ENCODE data around the gene MAMLD1.

Gene MAMLD1

DNA sequence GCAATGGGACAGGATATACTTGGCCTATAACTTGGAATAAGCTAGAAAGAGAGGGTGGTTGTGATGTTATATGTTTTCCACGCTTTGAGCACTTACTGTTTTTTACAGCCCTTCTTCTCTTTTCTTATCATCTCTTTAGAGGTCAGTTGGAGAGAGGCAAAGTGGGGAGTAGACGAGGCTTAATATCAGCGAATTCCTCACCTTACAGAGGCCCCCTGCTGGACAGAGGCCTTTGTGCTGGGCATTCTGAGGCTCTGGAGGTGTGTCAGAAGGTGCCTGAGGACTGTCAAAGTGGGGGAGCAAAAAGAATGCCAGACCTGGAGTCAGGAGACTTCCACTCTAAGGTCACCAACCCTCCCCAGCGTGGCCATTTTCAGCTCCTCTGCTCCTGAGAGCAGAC lies 42.5 kb downstream of the MAMLD1 start:
- Mint-ChIP-seq H3K4me1 (no peaks in the 10 kb centered on the region), H3K9me3 (no peaks in the 10 kb centered on the region), H3K27ac (no peak overlapping the region), H3K36me3 (no peaks in the 10 kb centered on the region), H3K27me3 (peaks cover 0 to 5% of the 10 kb centered on the region in 2 donors), H3K4me3 (no peak overlapping the region)
- ATAC-seq (replicated peaks) (no peak), DNase-seq (no peak)

DNA sequence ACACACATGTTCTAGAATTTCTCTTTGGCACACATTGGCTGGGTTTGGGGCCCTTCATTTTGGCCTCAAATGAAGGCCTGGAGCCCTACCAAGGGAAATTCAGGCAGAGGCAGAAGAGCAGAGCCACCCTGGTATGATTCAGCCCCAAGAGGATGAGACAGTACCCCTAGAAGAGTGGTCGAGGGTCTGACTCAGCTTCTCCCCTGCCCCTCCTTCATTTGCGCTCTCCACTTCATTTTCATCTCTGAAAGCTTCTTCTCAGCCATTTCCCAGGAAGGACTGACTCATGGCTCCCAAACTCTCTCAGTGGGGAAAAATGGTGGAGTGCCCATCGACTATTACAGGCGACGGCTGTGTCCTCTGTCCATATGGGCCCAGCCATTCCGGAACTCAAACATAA lies 43.5 kb downstream of the MAMLD1 start:
- Mint-ChIP-seq H3K27me3 (peaks cover 0 to 5% of the 10 kb centered on the region in 2 donors), H3K9me3 (no peaks in the 10 kb centered on the region), H3K4me3 (no peak overlapping the region), H3K36me3 (no peaks in the 10 kb centered on the region), H3K4me1 (no peaks in the 10 kb centered on the region), H3K27ac (no peak overlapping the region)
- DNase-seq = no peak
- ATAC-seq (replicated peaks) = no peak

DNA sequence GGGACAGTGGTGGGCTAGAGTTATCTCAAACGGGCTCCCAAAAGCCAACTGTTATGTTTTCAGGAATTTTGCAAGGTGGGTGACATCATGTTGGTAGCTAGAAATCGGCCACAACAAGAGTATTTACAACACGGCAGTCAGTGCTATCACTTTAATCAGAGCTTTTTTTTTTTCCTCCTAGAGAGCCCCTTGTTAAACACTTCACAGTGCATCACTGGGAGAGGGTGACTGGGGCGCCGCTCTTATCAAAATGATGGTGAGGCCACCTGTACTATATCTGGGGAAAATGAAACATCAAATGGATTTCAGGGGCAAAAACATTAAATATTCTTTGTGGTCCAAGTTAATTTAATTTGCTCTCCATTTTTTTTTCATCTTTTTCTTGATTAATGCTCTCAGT lies 44.9 kb downstream of the MAMLD1 start:
- ATAC-seq (replicated peaks) (no peak), DNase-seq (no peak)
- H3K27ac Mint-ChIP-seq = no peak overlapping the region
- no peaks in the 10 kb centered on the region for H3K36me3 Mint-ChIP-seq
- H3K27me3 Mint-ChIP-seq = peaks cover 1 to 5% of the 10 kb centered on the region in 2 donors
- H3K4me1 Mint-ChIP-seq = no peaks in the 10 kb centered on the region
- no peaks in the 10 kb centered on the region for H3K9me3 Mint-ChIP-seq
- H3K4me3 Mint-ChIP-seq = no peak overlapping the region

DNA sequence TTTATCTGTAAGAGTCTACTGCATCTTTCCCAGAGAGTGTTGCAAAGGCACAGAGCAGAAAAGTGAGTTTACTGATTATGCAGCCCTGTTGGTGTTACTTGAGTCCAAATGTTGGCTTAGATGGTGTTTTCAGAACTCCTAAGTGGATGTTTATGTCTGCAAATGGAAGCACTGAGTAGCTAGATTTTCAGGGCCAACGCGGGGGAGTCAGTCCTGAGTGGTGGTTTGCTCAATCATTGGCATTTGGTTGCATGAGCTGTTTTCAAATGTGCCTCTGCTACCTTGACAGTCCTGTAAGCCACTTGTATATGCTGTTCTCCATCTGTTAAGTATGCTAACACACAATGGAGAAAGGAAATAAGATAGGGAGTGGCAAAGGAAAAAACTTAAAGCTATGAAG lies 45.4 kb downstream of the MAMLD1 start:
- no peak for DNase-seq
- ATAC-seq (replicated peaks) = no peak
- Mint-ChIP-seq H3K27me3 (peaks cover 3 to 5% of the 10 kb centered on the region in 2 donors), H3K27ac (no peak overlapping the region), H3K4me1 (no peaks in the 10 kb centered on the region), H3K4me3 (no peak overlapping the region), H3K36me3 (no peaks in the 10 kb centered on the region), H3K9me3 (no peaks in the 10 kb centered on the region)

DNA sequence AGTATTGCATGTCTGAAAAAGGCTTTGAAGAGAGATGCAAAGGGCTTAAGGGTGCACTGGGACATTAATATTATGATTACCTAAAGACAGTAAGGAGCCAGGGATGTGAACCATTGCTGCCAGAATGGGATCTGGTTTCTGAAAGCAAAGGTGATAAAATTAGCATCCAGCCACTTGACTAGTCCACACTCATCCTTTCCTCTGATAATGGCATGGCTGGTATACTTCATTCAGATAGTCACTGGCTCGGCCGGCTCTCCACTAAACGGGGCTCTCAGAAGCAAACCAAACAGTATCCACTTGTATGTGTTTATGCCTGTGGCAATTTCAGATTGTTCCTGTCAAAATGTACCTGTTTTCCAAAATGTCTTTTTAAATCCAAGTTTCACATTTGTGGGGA lies 46.4 kb downstream of the MAMLD1 start:
- no peak for DNase-seq
- ATAC-seq (replicated peaks) = no peak
- H3K27me3 Mint-ChIP-seq = peaks cover 0 to 9% of the 10 kb centered on the region in 2 donors
- no peak overlapping the region for H3K4me3 Mint-ChIP-seq
- H3K9me3 Mint-ChIP-seq = no peaks in the 10 kb centered on the region
- no peaks in the 10 kb centered on the region for H3K4me1 Mint-ChIP-seq
- no peak overlapping the region for H3K27ac Mint-ChIP-seq
- no peaks in the 10 kb centered on the region for H3K36me3 Mint-ChIP-seq

DNA sequence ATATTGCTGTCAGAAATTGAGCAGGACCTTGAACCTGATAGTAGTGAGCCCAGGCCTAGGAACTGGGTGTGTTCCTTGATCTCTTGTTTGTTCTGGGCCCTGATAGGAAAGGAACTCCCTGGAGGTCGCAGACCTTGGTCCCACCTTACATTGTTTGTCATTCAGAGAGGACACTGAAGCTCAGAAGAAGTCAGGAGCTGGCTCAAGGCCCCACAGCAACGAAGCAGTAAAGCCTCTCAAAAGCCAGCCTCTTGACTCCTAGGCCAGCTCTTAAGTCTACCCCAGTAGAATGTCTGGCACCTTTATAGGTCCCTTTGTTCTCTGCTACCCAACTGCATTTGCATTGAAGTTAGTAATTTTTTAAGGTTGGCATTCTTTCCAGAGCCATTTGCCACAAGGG lies 46.8 kb downstream of the MAMLD1 start:
- no peak for ATAC-seq (replicated peaks)
- no peak overlapping the region for H3K27ac Mint-ChIP-seq

DNA sequence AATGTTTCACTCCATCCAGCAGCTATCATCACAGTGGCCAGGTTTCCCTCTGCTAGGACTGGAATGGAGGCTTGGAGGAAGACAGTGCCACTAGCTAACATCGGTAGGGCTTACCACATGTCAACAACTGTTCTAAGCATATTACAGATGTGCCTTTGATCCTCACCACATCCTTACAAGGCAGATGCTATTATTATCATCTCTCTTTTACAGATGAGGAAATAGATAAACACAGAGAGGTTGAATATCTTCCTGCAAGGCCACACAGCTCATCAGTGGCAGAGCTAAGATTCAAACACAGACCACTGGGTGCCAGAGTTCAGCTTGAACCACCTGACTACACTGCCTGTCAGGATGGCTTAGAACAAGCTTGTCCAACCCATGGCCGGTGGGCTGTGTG lies 47.4 kb downstream of the MAMLD1 start:
- no peak overlapping the region for H3K27ac Mint-ChIP-seq
- no peak for DNase-seq
- H3K9me3 Mint-ChIP-seq = no peaks in the 10 kb centered on the region
- no peaks in the 10 kb centered on the region for H3K36me3 Mint-ChIP-seq
- H3K4me1 Mint-ChIP-seq = no peaks in the 10 kb centered on the region
- H3K4me3 Mint-ChIP-seq = no peak overlapping the region
- peaks cover 0 to 9% of the 10 kb centered on the region in 2 donors for H3K27me3 Mint-ChIP-seq
- no peak for ATAC-seq (replicated peaks)

More for the DNA sequence above, 46.8 kb downstream of the MAMLD1 start:
- no peak for DNase-seq
- H3K9me3 Mint-ChIP-seq = no peaks in the 10 kb centered on the region
- no peaks in the 10 kb centered on the region for H3K4me1 Mint-ChIP-seq
- H3K4me3 Mint-ChIP-seq = no peak overlapping the region
- H3K36me3 Mint-ChIP-seq = no peaks in the 10 kb centered on the region
- peaks cover 0 to 9% of the 10 kb centered on the region in 2 donors for H3K27me3 Mint-ChIP-seq

DNA sequence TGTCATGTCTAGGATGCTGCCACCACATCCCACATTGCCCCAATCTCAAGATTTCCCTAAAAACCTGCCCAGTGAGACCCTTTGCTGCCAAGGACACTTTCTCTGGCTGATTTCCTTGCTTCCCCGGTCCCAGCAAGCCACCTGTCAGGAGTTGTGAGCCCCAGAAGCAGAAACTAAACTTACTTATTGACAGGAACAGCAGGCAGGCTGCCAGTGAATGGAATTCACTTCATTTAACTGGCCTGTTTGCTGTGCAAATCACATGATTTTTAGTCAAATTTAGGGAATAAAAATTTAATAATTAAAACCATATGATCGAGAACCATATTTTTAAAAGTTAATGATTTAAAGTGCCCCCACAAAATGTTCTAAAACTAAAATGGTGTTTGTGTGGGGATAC lies 48.5 kb downstream of the MAMLD1 start:
- no peak overlapping the region for H3K27ac Mint-ChIP-seq
- no peaks in the 10 kb centered on the region for H3K36me3 Mint-ChIP-seq
- DNase-seq = no peak
- no peaks in the 10 kb centered on the region for H3K9me3 Mint-ChIP-seq
- no peak for ATAC-seq (replicated peaks)
- H3K27me3 Mint-ChIP-seq = peaks cover 0 to 9% of the 10 kb centered on the region in 2 donors
- no peaks in the 10 kb centered on the region for H3K4me1 Mint-ChIP-seq
- no peak overlapping the region for H3K4me3 Mint-ChIP-seq

DNA sequence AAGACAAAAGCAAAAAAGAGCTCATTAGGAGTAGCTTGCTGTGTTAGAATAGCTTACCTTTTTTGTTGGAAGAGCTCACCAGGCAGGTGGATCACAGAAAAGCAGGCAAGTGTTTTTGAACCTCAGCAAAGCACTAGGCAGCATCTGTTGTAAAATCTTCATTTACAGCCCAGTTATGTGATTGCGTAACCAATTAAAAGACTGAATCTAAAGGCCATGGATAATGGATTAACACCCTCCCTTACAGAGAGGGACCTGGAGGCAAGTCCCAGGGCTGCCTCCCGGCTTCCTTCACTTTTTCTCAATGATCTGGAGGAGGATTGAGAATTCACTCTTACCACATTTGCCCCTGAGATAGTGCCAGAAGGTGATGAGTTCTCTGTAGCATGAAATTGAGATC lies 51.1 kb downstream of the MAMLD1 start:
- Mint-ChIP-seq H3K27me3 (peaks cover 0 to 9% of the 10 kb centered on the region in 2 donors), H3K9me3 (no peaks in the 10 kb centered on the region), H3K4me3 (no peak overlapping the region), H3K36me3 (no peaks in the 10 kb centered on the region), H3K27ac (peak overlapping the region; percentile 14), H3K4me1 (no peaks in the 10 kb centered on the region)
- DNase-seq (no peak), ATAC-seq (replicated peaks) (no peak)

DNA sequence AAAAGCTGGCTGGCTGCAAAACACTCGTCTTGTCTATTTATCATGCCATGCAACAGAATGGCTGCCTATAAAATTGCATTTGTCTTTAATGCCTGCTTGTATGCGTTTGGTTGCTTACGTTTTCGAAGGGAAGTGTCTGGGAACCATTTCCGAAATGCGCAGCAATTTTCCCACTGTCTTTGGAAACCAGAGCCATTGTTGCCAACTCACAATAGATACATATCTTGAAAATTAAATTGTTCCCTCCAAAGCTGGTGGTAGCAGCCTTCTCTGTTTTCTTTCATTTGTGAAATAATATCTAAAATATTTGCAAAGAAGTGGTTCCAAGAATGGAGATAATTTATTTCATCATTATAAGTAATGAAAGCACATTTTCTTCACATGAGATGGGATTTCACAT lies 53.4 kb downstream of the MAMLD1 start:
- Mint-ChIP-seq H3K9me3 (no peaks in the 10 kb centered on the region), H3K4me1 (no peaks in the 10 kb centered on the region), H3K4me3 (no peak overlapping the region), H3K36me3 (no peaks in the 10 kb centered on the region), H3K27me3 (peaks cover 0 to 9% of the 10 kb centered on the region in 2 donors), H3K27ac (no peak overlapping the region)
- DNase-seq (no peak), ATAC-seq (replicated peaks) (no peak)

DNA sequence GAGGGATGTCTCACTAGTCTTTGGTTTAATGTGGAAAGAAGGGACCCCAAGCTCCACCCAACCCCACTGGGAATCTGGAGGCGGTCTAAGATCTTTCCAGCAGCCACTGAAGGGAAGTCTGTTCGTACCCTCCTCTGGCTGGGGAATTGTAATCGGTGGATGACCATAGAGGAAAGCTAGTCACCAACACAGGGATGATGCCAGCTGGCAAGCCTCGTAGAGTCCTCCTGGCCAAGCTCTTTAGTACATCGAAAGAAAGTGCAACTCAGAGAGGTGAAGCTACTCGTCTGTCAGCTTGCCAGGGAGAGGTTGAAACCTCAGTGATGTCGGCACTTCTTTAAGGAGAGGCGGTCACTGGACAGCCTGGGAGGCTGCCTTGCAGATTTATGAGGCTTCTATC lies 58.7 kb downstream of the MAMLD1 start:
- Mint-ChIP-seq H3K4me1 (no peaks in the 10 kb centered on the region), H3K4me3 (no peak overlapping the region), H3K27ac (no peak overlapping the region), H3K27me3 (peaks cover 0 to 3% of the 10 kb centered on the region in 2 donors), H3K36me3 (no peaks in the 10 kb centered on the region), H3K9me3 (no peaks in the 10 kb centered on the region)
- no peak for DNase-seq
- ATAC-seq (replicated peaks) = no peak

DNA sequence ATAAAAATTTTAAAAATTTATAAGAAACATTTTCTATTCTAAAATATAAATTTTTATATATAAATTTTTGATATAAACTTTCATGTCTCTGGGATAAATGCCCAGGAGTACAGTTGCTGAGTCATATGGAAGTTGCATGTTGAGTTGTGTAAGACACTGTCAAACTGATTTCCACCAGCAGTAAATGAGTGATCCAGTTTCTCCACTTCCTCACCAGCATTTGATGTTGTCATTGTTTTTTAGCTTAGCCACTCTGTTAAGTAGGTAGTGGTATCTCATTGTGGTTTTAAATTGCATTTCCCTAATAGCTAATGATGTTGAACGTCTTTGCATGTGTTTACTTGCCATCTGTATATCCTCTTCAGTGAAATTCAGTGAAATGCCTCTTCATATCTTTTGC lies 66.5 kb downstream of the MAMLD1 start:
- H3K4me1 Mint-ChIP-seq = no peaks in the 10 kb centered on the region
- H3K36me3 Mint-ChIP-seq = no peaks in the 10 kb centered on the region
- peak in 1 of 2 donors; percentile 54 for ATAC-seq (replicated peaks)

DNA sequence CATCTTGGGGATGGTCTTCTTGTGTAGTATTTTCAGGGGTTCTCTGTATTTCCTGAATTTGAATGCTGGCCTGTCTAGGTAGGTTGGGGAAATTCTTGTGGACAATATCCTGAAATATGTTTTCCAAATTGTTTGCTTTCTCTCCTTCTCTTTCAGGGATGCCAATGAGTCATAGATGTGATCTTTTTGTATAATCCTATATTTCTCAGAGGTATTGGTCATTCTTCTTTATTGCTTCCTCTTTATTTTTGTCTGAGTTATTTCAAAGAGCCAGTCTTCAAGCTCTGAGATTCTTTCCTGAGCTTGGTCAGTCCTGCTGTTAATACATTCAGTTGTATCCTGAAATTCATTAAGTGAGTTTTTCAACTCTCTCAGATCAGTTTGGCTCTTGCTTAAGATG lies 73.1 kb downstream of the MAMLD1 start:
- no peak for ATAC-seq (replicated peaks)
- Mint-ChIP-seq H3K4me3 (no peak overlapping the region), H3K27me3 (no peaks in the 10 kb centered on the region), H3K36me3 (peaks cover 0 to 2% of the 10 kb centered on the region in 2 donors), H3K27ac (no peak overlapping the region), H3K4me1 (peaks cover 0 to 5% of the 10 kb centered on the region in 2 donors), H3K9me3 (peaks cover 4 to 6% of the 10 kb centered on the region in 2 donors)
- DNase-seq = no peak

More for the DNA sequence above, 66.5 kb downstream of the MAMLD1 start:
- Mint-ChIP-seq H3K4me3 (no peak overlapping the region), H3K27ac (no peak overlapping the region), H3K27me3 (no peaks in the 10 kb centered on the region), H3K9me3 (no peaks in the 10 kb centered on the region)
- no peak for DNase-seq

DNA sequence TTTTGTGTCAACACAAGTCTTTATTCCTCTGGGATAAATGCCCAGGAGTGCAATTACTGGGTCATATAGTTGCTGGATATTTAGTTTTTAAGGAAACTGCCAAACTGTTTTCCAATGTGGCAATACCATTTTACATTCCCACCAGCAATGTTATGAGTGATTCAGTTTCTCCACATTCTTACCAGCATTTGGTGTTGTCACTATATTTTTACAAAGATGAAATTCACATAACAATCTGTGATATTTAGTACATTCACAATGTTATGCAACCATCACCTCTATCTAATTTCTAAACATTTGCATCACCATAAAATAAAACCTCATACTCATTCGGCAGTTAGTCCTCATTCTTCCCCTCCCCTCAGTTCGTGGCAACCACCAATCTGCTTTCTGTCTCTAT lies 75.0 kb downstream of the MAMLD1 start:
- peaks cover 0 to 2% of the 10 kb centered on the region in 2 donors for H3K36me3 Mint-ChIP-seq
- H3K27ac Mint-ChIP-seq = no peak overlapping the region
- peaks cover 4 to 6% of the 10 kb centered on the region in 2 donors for H3K9me3 Mint-ChIP-seq
- no peaks in the 10 kb centered on the region for H3K27me3 Mint-ChIP-seq
- ATAC-seq (replicated peaks) = no peak
- H3K4me3 Mint-ChIP-seq = no peak overlapping the region
- DNase-seq = no peak
- peaks cover 0 to 5% of the 10 kb centered on the region in 2 donors for H3K4me1 Mint-ChIP-seq

DNA sequence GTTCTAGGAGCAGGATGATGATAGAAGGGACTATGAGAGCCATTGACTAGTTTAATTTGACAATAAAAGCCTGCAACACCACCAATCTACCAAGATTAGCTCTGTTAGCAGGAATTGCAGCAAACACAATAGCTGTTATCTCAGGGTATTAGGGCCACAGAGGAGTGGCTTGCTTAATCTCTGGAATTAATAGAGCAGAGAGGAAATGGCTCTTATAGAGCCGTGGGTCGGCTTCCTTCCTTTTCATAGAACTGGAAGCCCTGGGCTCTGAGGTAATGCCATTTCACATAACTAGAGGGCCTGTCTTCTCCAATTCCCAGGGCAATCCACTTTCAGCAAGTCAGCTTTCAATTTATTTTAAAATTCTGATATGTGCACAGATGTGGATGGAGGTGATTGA lies 83.0 kb downstream of the MAMLD1 start:
- H3K36me3 Mint-ChIP-seq = no peaks in the 10 kb centered on the region
- DNase-seq = no peak
- no peak overlapping the region for H3K4me3 Mint-ChIP-seq
- no peak for ATAC-seq (replicated peaks)
- no peaks in the 10 kb centered on the region for H3K9me3 Mint-ChIP-seq
- H3K4me1 Mint-ChIP-seq = no peaks in the 10 kb centered on the region
- peaks cover 0 to 4% of the 10 kb centered on the region in 2 donors for H3K27me3 Mint-ChIP-seq
- no peak overlapping the region for H3K27ac Mint-ChIP-seq

DNA sequence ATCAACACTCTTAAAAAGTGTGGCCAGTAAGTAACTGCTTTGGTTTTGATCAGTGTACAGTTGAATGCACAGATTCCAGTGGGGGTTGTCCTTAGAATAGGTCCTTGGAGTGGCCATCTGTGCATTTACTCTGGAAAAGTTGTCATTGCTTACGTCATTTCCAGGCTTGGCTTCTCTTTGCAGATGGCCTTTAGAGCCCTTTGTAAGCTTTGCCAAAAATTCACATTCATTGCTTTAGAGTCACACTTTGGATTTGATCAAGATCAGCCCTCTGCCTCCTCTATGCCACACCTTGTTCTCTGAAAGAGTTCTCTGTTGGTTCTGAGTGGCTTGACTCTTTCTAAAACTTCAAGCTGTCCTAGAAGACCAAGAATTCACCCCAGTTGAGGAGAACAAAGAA lies 83.9 kb downstream of the MAMLD1 start:
- H3K27ac Mint-ChIP-seq = no peak overlapping the region
- H3K9me3 Mint-ChIP-seq = no peaks in the 10 kb centered on the region
- ATAC-seq (replicated peaks) = no peak
- no peaks in the 10 kb centered on the region for H3K4me1 Mint-ChIP-seq
- DNase-seq = no peak
- H3K36me3 Mint-ChIP-seq = no peaks in the 10 kb centered on the region
- peaks cover 0 to 4% of the 10 kb centered on the region in 2 donors for H3K27me3 Mint-ChIP-seq
- H3K4me3 Mint-ChIP-seq = no peak overlapping the region
